Measurements from ENCODE around the gene AKT3.

DNA sequence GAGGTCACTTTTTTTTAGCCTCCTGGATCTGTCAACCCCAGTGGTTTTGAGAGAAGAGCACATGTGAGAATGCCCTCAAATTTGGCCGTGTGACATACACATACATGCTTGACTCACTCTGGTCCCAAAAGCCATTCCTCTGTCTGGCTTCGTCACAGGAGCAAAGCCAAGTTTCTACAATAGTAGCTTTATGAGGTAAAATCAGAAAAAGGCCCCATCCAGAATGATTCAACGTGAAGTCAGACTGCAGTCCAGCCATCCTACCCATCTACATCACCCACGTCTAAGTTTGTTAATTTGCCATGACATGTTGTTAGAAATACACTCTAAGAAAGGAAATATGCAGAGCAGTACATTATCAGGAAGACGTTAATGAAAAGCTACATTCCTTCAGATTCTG, 349.0 kb downstream of the AKT3 start:
- TF ChIP-seq, protein P1, sequence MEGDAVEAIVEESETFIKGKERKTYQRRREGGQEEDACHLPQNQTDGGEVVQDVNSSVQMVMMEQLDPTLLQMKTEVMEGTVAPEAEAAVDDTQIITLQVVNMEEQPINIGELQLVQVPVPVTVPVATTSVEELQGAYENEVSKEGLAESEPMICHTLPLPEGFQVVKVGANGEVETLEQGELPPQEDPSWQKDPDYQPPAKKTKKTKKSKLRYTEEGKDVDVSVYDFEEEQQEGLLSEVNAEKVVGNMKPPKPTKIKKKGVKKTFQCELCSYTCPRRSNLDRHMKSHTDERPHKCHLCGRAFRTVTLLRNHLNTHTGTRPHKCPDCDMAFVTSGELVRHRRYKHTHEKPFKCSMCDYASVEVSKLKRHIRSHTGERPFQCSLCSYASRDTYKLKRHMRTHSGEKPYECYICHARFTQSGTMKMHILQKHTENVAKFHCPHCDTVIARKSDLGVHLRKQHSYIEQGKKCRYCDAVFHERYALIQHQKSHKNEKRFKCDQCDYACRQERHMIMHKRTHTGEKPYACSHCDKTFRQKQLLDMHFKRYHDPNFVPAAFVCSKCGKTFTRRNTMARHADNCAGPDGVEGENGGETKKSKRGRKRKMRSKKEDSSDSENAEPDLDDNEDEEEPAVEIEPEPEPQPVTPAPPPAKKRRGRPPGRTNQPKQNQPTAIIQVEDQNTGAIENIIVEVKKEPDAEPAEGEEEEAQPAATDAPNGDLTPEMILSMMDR (optimal IDR thresholded peaks at IDR 0.05 in 1 of 3, IDR thresholded peaks at IDR 0.05 in 1 of 3, conservative IDR thresholded peaks at IDR 0.05 in 1 of 3; ENCODE audit: extremely low read depth in 1 of 3, insufficient read depth in 2 of 3, low read length in 3 of 3) = no peak
- TF ChIP-seq EZH2 (IDR thresholded peaks at IDR 0.05; ENCODE audit: low read length) = no peak
